Mucosa of descending colon (tissue), 3 donors: Measurements from ENCODE around the gene TBCK. TPM values are rescaled to one million over a fixed set of nuclear protein-coding genes. Genes with fewer than 3 reads are reported as not detected.

Source experiments
- ATAC-seq: fragments of 200-7000 bp; cut with Tn5 transposase; one replicate; pipeline ENCODE4 v1.9.1; 2020; ENCODE audit warnings: mild to moderate bottlenecking, moderate library complexity
- DNase-seq, 3 donors: peaks; one replicate each; pipeline ENCODE4 v3.0.0-alpha.2; 2020
- H3K36me3 ChIP-seq: fragments of 200-600 bp; one replicate; pipeline ENCODE4 v1.8.0; 2021; ENCODE audit warnings: low read depth, mild to moderate bottlenecking
- H3K4me1 ChIP-seq: fragments of 200-600 bp; one replicate; pipeline ENCODE4 v1.8.0; 2021; ENCODE audit warnings: low read depth, mild to moderate bottlenecking
- H3K4me3 ChIP-seq: fragments of 200-600 bp; one replicate; pipeline ENCODE4 v1.8.0; 2021; ENCODE audit warnings: mild to moderate bottlenecking
- H3K9me3 ChIP-seq: fragments of 200-600 bp; one replicate; pipeline ENCODE4 v1.8.0; 2021; ENCODE audit warnings: mild to moderate bottlenecking
- CTCF ChIP-seq: fragments of 200-600 bp; IDR thresholded peaks from one replicate; pipeline ENCODE4 v1.8.0; 2022; ENCODE audit warnings: antibody characterized with exemption, mild to moderate bottlenecking
- intact Hi-C, 2 donors: fragments of 100-400 bp; cut with DNase I in 1 of 2; cut with micrococcal nuclease in 1 of 2; formaldehyde crosslinking; loops; one replicate each; pipeline versions ENCODE4 v1.11.0 to v1.11.1; 2022; cut with DNase I, micrococcal nuclease
- total RNA-seq, 3 donors: library from RNA; stranded (reverse); fragmentation: NEBNext Ultra II Directional in 2 of 3; extraction: Animal tissue kit (Norgen Biotek cat#: 25700) in 2 of 3; gene quantifications; one replicate each; pipeline versions ENCODE4 v1.2.1 to v1.2.4, GENCODE V29; 2021 to 2023
- donor health status: DM: no; HTN: no; CAD: no; lungs with moderate emphysema.
- donor health status: DM: no; HTN: no; CAD: no.
- donor health status: DM: no; HTN: yes; CAD: no.

The TBCK gene
- total RNA-seq, 3 donors from 2014 or later = 23.1 to 42.5 (median 38.3) TPM

DNA sequence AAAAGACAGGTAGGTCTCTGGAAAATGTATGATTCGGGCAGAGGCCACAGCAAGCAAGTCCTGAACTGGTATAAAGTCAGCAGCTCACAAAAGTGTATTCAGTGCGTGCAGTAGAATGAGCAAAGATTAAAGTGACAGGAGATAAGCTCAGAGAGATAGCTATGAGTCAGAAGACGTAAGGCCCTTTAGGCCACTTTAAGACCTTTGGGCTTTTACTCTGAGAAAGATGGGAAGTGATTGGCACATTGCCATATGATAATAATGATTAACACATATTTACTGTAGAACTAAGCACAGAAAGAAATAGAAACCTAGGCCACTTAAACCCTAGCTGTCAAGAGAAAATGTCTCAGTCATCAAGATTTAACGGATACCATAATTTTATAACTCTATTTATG, 51.7 kb downstream of the TBCK start:
- DNase-seq (no peak), ATAC-seq (peak; percentile 100)
- H3K36me3 ChIP-seq = no peaks in the 10 kb centered on the region
- H3K9me3 ChIP-seq = no peaks in the 10 kb centered on the region
- no peak for TF ChIP-seq CTCF
- intact Hi-C loops = no loop called here
- H3K4me3 ChIP-seq = no peak overlapping the region
- H3K4me1 ChIP-seq = peaks cover 9% of the 10 kb centered on the region

GRCh38 chr4:106263594-106264330, 52.2 kb downstream of the TBCK start:
- DNase-seq = no peak
- Histone ChIP-seq H3K4me3 (no peak overlapping the region), H3K4me1 (peaks cover 9% of the 10 kb centered on the region), H3K9me3 (no peaks in the 10 kb centered on the region), H3K36me3 (no peaks in the 10 kb centered on the region)
- intact Hi-C loops = no loop called here
- no peak for ATAC-seq
- TF ChIP-seq CTCF = no peak

DNA sequence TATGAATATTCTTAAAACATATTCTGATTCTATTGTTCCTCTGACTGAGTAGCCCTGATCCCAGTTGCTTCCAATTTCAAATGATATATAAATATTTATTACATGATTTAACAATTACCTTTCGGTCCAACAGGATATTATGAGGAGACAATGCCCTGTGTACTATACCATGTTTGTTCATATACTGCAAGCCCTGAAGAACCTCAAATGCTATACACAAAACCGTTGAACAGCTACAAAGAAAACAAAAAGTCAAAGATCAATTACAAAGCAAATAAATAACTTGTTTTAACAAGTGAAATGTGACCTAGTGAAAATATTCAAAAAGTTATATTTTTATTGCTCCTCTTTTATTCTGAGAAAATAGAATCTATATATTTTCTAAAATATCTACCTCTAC, 54.0 kb downstream of the TBCK start:
- no peak overlapping the region for H3K4me3 ChIP-seq
- peaks cover 9% of the 10 kb centered on the region for H3K4me1 ChIP-seq
- ATAC-seq (no peak), DNase-seq (no peak)
- intact Hi-C loops = no loop called here
- H3K36me3 ChIP-seq = no peaks in the 10 kb centered on the region
- TF ChIP-seq CTCF = no peak
- no peaks in the 10 kb centered on the region for H3K9me3 ChIP-seq

GRCh38 chr4:106258145-106259045, 57.6 kb downstream of the TBCK start:
- no peak for TF ChIP-seq CTCF
- H3K9me3 ChIP-seq = no peaks in the 10 kb centered on the region
- intact Hi-C loops = no loop called here
- no peaks in the 10 kb centered on the region for H3K4me1 ChIP-seq
- H3K36me3 ChIP-seq = no peaks in the 10 kb centered on the region
- no peak overlapping the region for H3K4me3 ChIP-seq
- DNase-seq (no peak), ATAC-seq (no peak)

GRCh38 chr4:106256190-106256589, 59.8 kb downstream of the TBCK start:
- ATAC-seq = no peak
- intact Hi-C loops = no loop called here

More at GRCh38 chr4:106256190-106256589, 59.8 kb downstream of the TBCK start:
- DNase-seq = peak in 1 of 3 donors; percentile 25
- Histone ChIP-seq H3K4me1 (no peaks in the 10 kb centered on the region), H3K4me3 (no peak overlapping the region), H3K9me3 (no peaks in the 10 kb centered on the region), H3K36me3 (no peaks in the 10 kb centered on the region)
- TF ChIP-seq CTCF = no peak
